ENCODE data around the gene TMEM125.

Gene TMEM125

DNA sequence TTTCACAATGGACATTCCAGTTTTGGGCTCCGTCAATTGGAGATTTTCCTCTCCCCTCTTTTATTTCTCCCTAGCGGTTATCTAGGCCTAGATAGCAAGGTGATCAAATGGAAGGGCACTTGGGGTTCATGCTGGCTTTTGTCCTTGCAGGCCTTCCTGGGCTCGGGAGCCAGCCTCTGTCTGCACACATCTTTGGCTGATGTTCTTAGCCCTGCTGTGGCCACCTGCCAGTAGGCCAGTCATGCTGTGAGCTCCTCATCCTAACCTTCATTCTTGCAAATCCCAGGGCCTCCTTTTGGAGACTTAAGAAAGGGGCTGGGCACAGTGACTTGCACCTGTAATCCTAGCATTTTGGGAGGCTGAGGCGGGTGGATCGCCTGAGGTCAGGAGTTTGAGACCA lies 44.5 kb downstream of the TMEM125 start:
- no peak for DNase-seq

GRCh38 chr1:43315481-43315880 lies 45.7 kb downstream of the TMEM125 start:
- no peak for DNase-seq

GRCh38 chr1:43315963-43316737 lies 46.4 kb downstream of the TMEM125 start:
- DNase-seq, result no peak

GRCh38 chr1:43316738-43317520 lies 47.1 kb downstream of the TMEM125 start:
- no peak for DNase-seq

- DNase-seq, result no peak
Observed at GRCh38 chr1:43317817-43318471, 48.2 kb downstream of the TMEM125 start.

- DNase-seq, result no peak
Observed at GRCh38 chr1:43318831-43319230, 49.0 kb downstream of the TMEM125 start.

GRCh38 chr1:43319288-43319687 lies 49.5 kb downstream of the TMEM125 start:
- DNase-seq, result no peak

- no peak for DNase-seq
Observed at GRCh38 chr1:43319766-43320165, 50.0 kb downstream of the TMEM125 start.

DNA sequence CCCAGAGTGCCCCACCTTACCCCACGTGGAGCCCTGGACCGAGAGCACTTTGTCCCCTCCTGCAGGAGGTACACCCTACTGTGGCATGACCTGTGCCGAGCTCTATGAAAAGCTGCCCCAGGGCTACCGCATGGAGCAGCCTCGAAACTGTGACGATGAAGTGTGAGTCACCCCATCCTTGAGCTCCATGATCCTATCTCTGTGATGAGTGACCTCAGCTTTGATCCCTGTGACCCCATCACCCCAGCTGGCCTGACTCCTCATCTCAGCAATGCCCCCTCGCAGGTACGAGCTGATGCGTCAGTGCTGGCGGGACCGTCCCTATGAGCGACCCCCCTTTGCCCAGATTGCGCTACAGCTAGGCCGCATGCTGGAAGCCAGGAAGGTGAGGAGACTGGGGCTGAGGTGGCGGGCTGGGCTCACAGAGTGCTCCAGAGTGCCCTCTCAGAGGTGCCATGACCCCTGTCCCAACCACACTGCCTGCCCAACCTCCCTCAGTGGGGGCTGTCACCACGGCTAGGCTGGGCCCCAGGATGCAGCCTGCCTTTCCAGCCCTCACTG lies 51.6 kb downstream of the TMEM125 start:
- no peak for DNase-seq

- DNase-seq, result no peak
Observed at GRCh38 chr1:43322506-43322905, 52.7 kb downstream of the TMEM125 start.
